Gastroesophageal sphincter (tissue), 4 donors: Measurements from ENCODE around the gene GALNS. TPM values are rescaled to one million over a fixed set of nuclear protein-coding genes. Genes with fewer than 3 reads are reported as not detected.

Experiments
- ATAC-seq: fragments of 150-250 bp; one replicate; pipeline ENCODE4 v1.9.1; 2016; ENCODE audit warnings: mild to moderate bottlenecking, moderate library complexity
- H3K27ac ChIP-seq, 4 donors: fragments of 200-600 bp; sonication (generic) in 3 of 4; 1 replicate in 3 of 4; 2 replicates in 1 of 4; pipeline ENCODE4 v1.5.1; 2016 to 2019
- H3K27me3 ChIP-seq: fragments of 200-600 bp; sonication (generic); one replicate; pipeline ENCODE4 v1.5.1; 2019
- H3K36me3 ChIP-seq, 2 donors: fragments of 200-600 bp; sonication (generic); one replicate each; pipeline ENCODE4 v1.5.1; 2019; ENCODE audit warnings: control low read depth in 1 of 2
- H3K4me1 ChIP-seq, 3 donors: fragments of 200-600 bp; sonication (generic); 1 replicate in 2 of 3; 2 replicates in 1 of 3; pipeline ENCODE4 v1.5.1; 2016 to 2019; ENCODE audit warnings: control low read depth in 2 of 3
- H3K4me3 ChIP-seq, 2 donors: fragments of 200-600 bp; sonication (generic); one replicate each; pipeline ENCODE4 v1.5.1; 2019; ENCODE audit warnings: mild to moderate bottlenecking in 1 of 2, moderate library complexity in 1 of 2
- H3K9me3 ChIP-seq, 3 donors: fragments of 200-600 bp; sonication (generic); one replicate each; pipeline ENCODE4 v1.5.1; 2017 to 2019; ENCODE audit warnings: control low read depth in 2 of 3
- EP300 ChIP-seq: sonication (generic); formaldehyde crosslinking; IDR thresholded peaks from one replicate; pipeline ENCODE4 v1.6.1; 2017; ENCODE audit warnings: antibody characterized with exemption, mild to moderate bottlenecking
- POLR2A ChIP-seq, 2 donors: fragments of 450-650 bp; IDR thresholded peaks; one replicate each; pipeline ENCODE4 v1.6.1; 2017; ENCODE audit warnings: antibody characterized with exemption in 2 of 2, mild to moderate bottlenecking in 2 of 2, moderate library complexity in 1 of 2
- POLR2AphosphoS5 ChIP-seq: sonication (generic); formaldehyde crosslinking; IDR thresholded peaks from one replicate; pipeline ENCODE4 v1.6.1; 2017; ENCODE audit warnings: antibody characterized with exemption
- WGBS, 2 donors: methylation state at CpG; one replicate each; pipeline ENCODE4 v1.1.5; 2018; ENCODE audit warnings: low coverage in 1 of 2; 5-methylcytosine and 5-hydroxymethylcytosine counted together
- total RNA-seq, 4 donors: library from RNA; depleted of rRNA; stranded (reverse); fragments of >200 nt; gene quantifications; one replicate each; pipeline ENCODE4 v1.1.0, GENCODE V29; 2016
- TF ChIP-seq, protein P1 (sequence below), 4 experiments: fragments of 200-600 bp in 2 of 4; fragments of 450-650 bp in 2 of 4; sonication (generic) in 1 of 4; IDR thresholded peaks; one replicate each; pipeline ENCODE4 v1.5.1; 2017 to 2019; ENCODE audit warnings: antibody characterized with exemption in 4 of 4, mild to moderate bottlenecking in 2 of 4, moderate library complexity in 2 of 4

GALNS gene
- total RNA-seq, 4 donors from 2014 or later, result 4.2 to 29.4 (median 15.6) TPM

DNA sequence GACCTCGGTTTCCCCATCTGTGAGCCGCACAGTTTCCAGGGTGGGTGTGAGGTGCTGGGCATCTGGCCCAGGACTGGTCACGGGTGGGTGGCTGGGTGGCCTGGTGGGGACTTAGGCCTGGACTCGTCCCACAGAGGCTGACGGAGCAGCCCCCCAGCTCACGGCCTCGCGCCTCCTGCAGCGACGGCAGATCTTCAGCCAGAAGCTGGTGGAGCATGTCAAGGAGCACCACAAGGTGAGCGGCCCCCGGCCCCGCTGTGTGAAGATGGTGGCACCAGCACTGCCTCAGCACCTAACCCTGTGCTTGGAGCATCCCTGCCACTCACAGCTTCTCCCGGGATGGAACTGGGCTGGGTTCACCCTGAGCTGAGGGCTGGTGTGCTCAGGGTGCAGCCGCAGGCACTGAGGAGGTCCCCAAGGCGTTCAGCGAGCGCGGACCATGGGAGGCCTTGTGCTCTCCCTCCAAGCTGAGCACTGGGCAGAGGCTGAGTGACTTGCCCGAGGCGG, 50.8 kb downstream of the GALNS start:
- no CpG with 5 or more reads among the region's 21 CpGs for WGBS, 2 donors
- no peak for ATAC-seq
- H3K4me1 ChIP-seq, result peaks cover 0 to 51% (median 28%) of the 10 kb centered on the region in 3 donors

GRCh38 chr16:88805340-88805715, 51.4 kb downstream of the GALNS start:
- no peaks in the 10 kb centered on the region for H3K9me3 ChIP-seq
- ATAC-seq, result no peak
- H3K4me3 ChIP-seq, result no peak overlapping the region
- peaks cover 0 to 45% (median 22%) of the 10 kb centered on the region in 3 donors for H3K4me1 ChIP-seq
- H3K27ac ChIP-seq, result no peak overlapping the region
- H3K36me3 ChIP-seq, result peaks cover 0 to 26% of the 10 kb centered on the region in 2 donors
- TF ChIP-seq, protein P1, sequence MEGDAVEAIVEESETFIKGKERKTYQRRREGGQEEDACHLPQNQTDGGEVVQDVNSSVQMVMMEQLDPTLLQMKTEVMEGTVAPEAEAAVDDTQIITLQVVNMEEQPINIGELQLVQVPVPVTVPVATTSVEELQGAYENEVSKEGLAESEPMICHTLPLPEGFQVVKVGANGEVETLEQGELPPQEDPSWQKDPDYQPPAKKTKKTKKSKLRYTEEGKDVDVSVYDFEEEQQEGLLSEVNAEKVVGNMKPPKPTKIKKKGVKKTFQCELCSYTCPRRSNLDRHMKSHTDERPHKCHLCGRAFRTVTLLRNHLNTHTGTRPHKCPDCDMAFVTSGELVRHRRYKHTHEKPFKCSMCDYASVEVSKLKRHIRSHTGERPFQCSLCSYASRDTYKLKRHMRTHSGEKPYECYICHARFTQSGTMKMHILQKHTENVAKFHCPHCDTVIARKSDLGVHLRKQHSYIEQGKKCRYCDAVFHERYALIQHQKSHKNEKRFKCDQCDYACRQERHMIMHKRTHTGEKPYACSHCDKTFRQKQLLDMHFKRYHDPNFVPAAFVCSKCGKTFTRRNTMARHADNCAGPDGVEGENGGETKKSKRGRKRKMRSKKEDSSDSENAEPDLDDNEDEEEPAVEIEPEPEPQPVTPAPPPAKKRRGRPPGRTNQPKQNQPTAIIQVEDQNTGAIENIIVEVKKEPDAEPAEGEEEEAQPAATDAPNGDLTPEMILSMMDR (IDR thresholded peaks at IDR 0.05), result no peak
- TF ChIP-seq POLR2A (IDR thresholded peaks at IDR 0.05) (no peak), EP300 (no peak), POLR2AphosphoS5 (no peak)
- H3K27me3 ChIP-seq, result peaks cover 13% of the 10 kb centered on the region
- WGBS, 2 donors, result no CpG with 5 or more reads among the region's 22 CpGs

More for the DNA sequence above, 50.8 kb downstream of the GALNS start:
- Histone ChIP-seq H3K4me3 (no peak overlapping the region), H3K9me3 (no peaks in the 10 kb centered on the region), H3K36me3 (peaks cover 0 to 27% of the 10 kb centered on the region in 2 donors), H3K27ac (no peak overlapping the region), H3K27me3 (peaks cover 13% of the 10 kb centered on the region)
- TF ChIP-seq, protein P1 (IDR thresholded peaks at IDR 0.05), result no peak
- TF ChIP-seq POLR2AphosphoS5 (no peak), POLR2A (IDR thresholded peaks at IDR 0.05) (no peak), EP300 (no peak)

- Histone ChIP-seq H3K27me3 (peaks cover 13% of the 10 kb centered on the region), H3K9me3 (no peaks in the 10 kb centered on the region), H3K4me1 (peaks cover 0 to 39% (median 16%) of the 10 kb centered on the region in 3 donors), H3K36me3 (peaks cover 0 to 21% of the 10 kb centered on the region in 2 donors), H3K4me3 (no peak overlapping the region), H3K27ac (no peak overlapping the region)
- WGBS, 2 donors, result no CpG with 5 or more reads among the region's 39 CpGs
- no peak for ATAC-seq
- no peak for TF ChIP-seq EP300
- TF ChIP-seq POLR2AphosphoS5, result no peak
- TF ChIP-seq, protein P1 (IDR thresholded peaks at IDR 0.05), result no peak
- no peak for TF ChIP-seq POLR2A (IDR thresholded peaks at IDR 0.05)
Observed at GRCh38 chr16:88804552-88805339, 52.0 kb downstream of the GALNS start.

GRCh38 chr16:88804173-88804551, 52.6 kb downstream of the GALNS start:
- peak overlapping the region in 1 of 4 donors; percentile 85 for H3K27ac ChIP-seq
- peaks cover 13% of the 10 kb centered on the region for H3K27me3 ChIP-seq
- ATAC-seq, result no peak
- peak overlapping the region in 1 of 2 donors; percentile 70 for H3K4me3 ChIP-seq
- 0% methylated on average over 4 to 6 of the region's 16 CpGs for whole genome bisulfite sequencing, 2 donors
- no peaks in the 10 kb centered on the region for H3K9me3 ChIP-seq
- H3K4me1 ChIP-seq, result peaks cover 0 to 34% (median 14%) of the 10 kb centered on the region in 3 donors
- TF ChIP-seq, protein P1 (IDR thresholded peaks at IDR 0.05), result no peak
- no peak for TF ChIP-seq EP300
- no peak for TF ChIP-seq POLR2AphosphoS5
- no peak for TF ChIP-seq POLR2A (IDR thresholded peaks at IDR 0.05)
- H3K36me3 ChIP-seq, result peaks cover 0 to 15% of the 10 kb centered on the region in 2 donors
